ENCODE results near the gene ERAP2. TPM values are rescaled to one million over a fixed set of nuclear protein-coding genes. Genes with fewer than 3 reads are reported as not detected.
"Not testable (repeated sequence)": the region's sequence is repeated elsewhere in the genome, so short reads cannot be mapped to it uniquely, and the experiment has no call there.

Gene ERAP2
- total RNA-seq, 2 experiments from 2014 or later, result 57.3 to 60.7 TPM

GRCh38 chr5:96875791-96876291 lies 459 bp upstream of the ERAP2 start:
- intact Hi-C loops (cut with DNase I, micrococcal nuclease), result loop anchor here (1.0 to 5.0 kb wide), 5 partner anchors 20 to 1896 kb away; partner anchors contain the start of genes RGMB (in 1 of the 2) and RIOK2 (in 1 of the 2)
- Mint-ChIP-seq H3K36me3 (ENCODE audit: low read depth) (peaks cover 16% of the 10 kb centered on the region), H3K27me3 (no peaks in the 10 kb centered on the region), H3K4me1 (peaks cover 70% of the 10 kb centered on the region), H3K27ac (peak overlapping the region; percentile 94), H3K9me3 (ENCODE audit: low read depth) (no peaks in the 10 kb centered on the region), H3K4me3 (peak overlapping the region; percentile 86)
- peak; percentile 45 for DNase-seq
- ATAC-seq, result peak; percentile 63
- ChIA-PET POLR2A (interaction anchor here (0.6 to 1.8 kb wide), 6 partner anchors 10 to 207 kb away, joined by 3 to 11 read pairs (median 5); partner anchors contain the start of gene LNPEP), CTCF (interaction anchor here (0.9 to 2.2 kb wide), 7 partner anchors 9 to 286 kb away, joined by 3 to 7 read pairs (median 4); partner anchors contain the start of gene ERAP1)

- peak overlapping the region; percentile 94 for H3K27ac Mint-ChIP-seq
- H3K27me3 Mint-ChIP-seq; H3K9me3 Mint-ChIP-seq (ENCODE audit: low read depth); ATAC-seq: not testable (repeated sequence)
- ChIA-PET POLR2A (interaction anchor here (0.5 to 1.8 kb wide), 6 partner anchors 8 to 292 kb away, joined by 3 to 9 read pairs (median 4); partner anchors contain the start of gene ERAP1), CTCF (interaction anchor here (0.6 to 2.1 kb wide), 15 partner anchors 8 to 287 kb away, joined by 3 to 13 read pairs (median 4); partner anchors contain the start of gene ERAP1)
- intact Hi-C loops (cut with DNase I, micrococcal nuclease), result loop anchor here (1.0 to 5.0 kb wide), 5 partner anchors 19 to 1895 kb away; partner anchors contain the start of genes RGMB (in 1 of the 2) and RIOK2 (in 1 of the 2)
- DNase-seq, result peak; percentile 39
- H3K4me3 Mint-ChIP-seq, result peak overlapping the region; percentile 86
- H3K4me1 Mint-ChIP-seq, result peaks cover 70% of the 10 kb centered on the region
- peaks cover 28% of the 10 kb centered on the region for H3K36me3 Mint-ChIP-seq (ENCODE audit: low read depth)
These were observed 723 bp downstream of the ERAP2 start for GRCh38 chr5:96876977-96877469.

GRCh38 chr5:96879665-96880064 lies 3.4 kb downstream of the ERAP2 start:
- Mint-ChIP-seq H3K4me1 (peaks cover 73% of the 10 kb centered on the region), H3K27ac (peak overlapping the region; percentile 81), H3K9me3 (ENCODE audit: low read depth) (no peaks in the 10 kb centered on the region), H3K36me3 (ENCODE audit: low read depth) (peaks cover 50% of the 10 kb centered on the region), H3K4me3 (peak overlapping the region; percentile 5), H3K27me3 (no peaks in the 10 kb centered on the region)
- intact Hi-C loops (cut with DNase I, micrococcal nuclease), result loop anchor here in 1 of 2 experiments (5.0 kb wide), 1 partner anchor 1893 kb away; the partner anchor contains the start of gene RGMB
- ATAC-seq, result no peak
- DNase-seq, result no peak
- ChIA-PET CTCF (interaction anchor here (0.6 to 1.2 kb wide), 4 partner anchors 11 to 73 kb away, joined by 3 to 4 read pairs (median 3); no protein-coding TSS in a partner anchor), POLR2A (no interaction called here)

GRCh38 chr5:96880444-96881164 lies 4.3 kb downstream of the ERAP2 start:
- DNase-seq, result no peak
- intact Hi-C loops (cut with DNase I, micrococcal nuclease), result no loop called here
- Mint-ChIP-seq H3K4me3 (peak overlapping the region; percentile 42), H3K4me1 (peaks cover 73% of the 10 kb centered on the region), H3K36me3 (ENCODE audit: low read depth) (peaks cover 60% of the 10 kb centered on the region), H3K27me3 (no peaks in the 10 kb centered on the region), H3K9me3 (ENCODE audit: low read depth) (no peaks in the 10 kb centered on the region), H3K27ac (peak overlapping the region; percentile 81)
- ATAC-seq, result no peak
- ChIA-PET POLR2A (no interaction called here), CTCF (interaction anchor here (0.5 to 2.8 kb wide), 2 partner anchors 11 to 235 kb away, joined by 3 to 11 read pairs; no protein-coding TSS in a partner anchor)

- ATAC-seq, result peak; percentile 55
- H3K4me3 Mint-ChIP-seq, result peak overlapping the region; percentile 42
- intact Hi-C loops (cut with DNase I, micrococcal nuclease), result no loop called here
These were observed 5.3 kb downstream of the ERAP2 start for GRCh38 chr5:96881511-96882115.

GRCh38 chr5:96883871-96884270 lies 7.6 kb downstream of the ERAP2 start:
- intact Hi-C loops (cut with DNase I, micrococcal nuclease), result loop anchor here in 1 of 2 experiments (1.0 kb wide), 1 partner anchor 8 kb away; no protein-coding TSS in a partner anchor
- Mint-ChIP-seq H3K4me3 (no peak overlapping the region), H3K4me1 (peaks cover 68% of the 10 kb centered on the region), H3K36me3 (ENCODE audit: low read depth) (peaks cover 77% of the 10 kb centered on the region), H3K9me3 (ENCODE audit: low read depth) (no peaks in the 10 kb centered on the region), H3K27me3 (no peaks in the 10 kb centered on the region), H3K27ac (peak overlapping the region; percentile 11)
- ATAC-seq, result no peak
- DNase-seq, result no peak
- POLR2A ChIA-PET, result no interaction called here
- CTCF ChIA-PET, result interaction anchor here (0.8 kb wide), 1 partner anchor 278 kb away, joined by 4 read pairs; no protein-coding TSS in a partner anchor

More at GRCh38 chr5:96881511-96882115, 5.3 kb downstream of the ERAP2 start:
- Mint-ChIP-seq H3K4me1 (peaks cover 75% of the 10 kb centered on the region), H3K27me3 (no peaks in the 10 kb centered on the region), H3K9me3 (ENCODE audit: low read depth) (no peaks in the 10 kb centered on the region), H3K36me3 (ENCODE audit: low read depth) (peaks cover 68% of the 10 kb centered on the region), H3K27ac (peak overlapping the region; percentile 81)
- ChIA-PET CTCF (interaction anchor here (0.9 to 2.8 kb wide), 2 partner anchors 12 to 29 kb away, joined by 3 to 11 read pairs; no protein-coding TSS in a partner anchor), POLR2A (no interaction called here)
- no peak for DNase-seq

GRCh38 chr5:96884995-96885394 lies 8.7 kb downstream of the ERAP2 start:
- Mint-ChIP-seq H3K36me3 (ENCODE audit: low read depth) (peaks cover 79% of the 10 kb centered on the region), H3K27ac (peak overlapping the region; percentile 89), H3K9me3 (ENCODE audit: low read depth) (no peaks in the 10 kb centered on the region), H3K4me3 (no peak overlapping the region), H3K4me1 (peaks cover 59% of the 10 kb centered on the region), H3K27me3 (no peaks in the 10 kb centered on the region)
- no peak for DNase-seq
- ChIA-PET POLR2A (interaction anchor here (0.7 to 1.6 kb wide), 2 partner anchors 8 kb away, joined by 5 to 6 read pairs; partner anchors contain the start of gene ERAP2), CTCF (interaction anchor here (0.6 to 1.7 kb wide), 16 partner anchors 8 to 277 kb away, joined by 3 to 10 read pairs (median 4); partner anchors contain the start of gene ERAP2)
- intact Hi-C loops (cut with DNase I, micrococcal nuclease), result loop anchor here in 1 of 2 experiments (5.0 kb wide), 1 partner anchor 1063 kb away; the partner anchor contains the start of gene GLRX
- no peak for ATAC-seq

- ATAC-seq (peak; percentile 85), DNase-seq (peak; percentile 49)
- peak overlapping the region; percentile 89 for H3K27ac Mint-ChIP-seq
- H3K9me3 Mint-ChIP-seq (ENCODE audit: low read depth), result no peaks in the 10 kb centered on the region
- intact Hi-C loops (cut with DNase I, micrococcal nuclease), result loop anchor here in 1 of 2 experiments (1.0 to 5.0 kb wide), 2 partner anchors 11 to 1063 kb away; partner anchors contain the start of gene GLRX
- CTCF ChIA-PET, result interaction anchor here (0.7 to 1.7 kb wide), 15 partner anchors 8 to 276 kb away, joined by 3 to 10 read pairs (median 4); partner anchors contain the start of gene ERAP2
- POLR2A ChIA-PET, result interaction anchor here (0.6 to 1.6 kb wide), 5 partner anchors 8 to 77 kb away, joined by 4 to 10 read pairs (median 5); partner anchors contain the start of gene ERAP2
- no peaks in the 10 kb centered on the region for H3K27me3 Mint-ChIP-seq
- peak overlapping the region; percentile 32 for H3K4me3 Mint-ChIP-seq
- peaks cover 52% of the 10 kb centered on the region for H3K4me1 Mint-ChIP-seq
- H3K36me3 Mint-ChIP-seq (ENCODE audit: low read depth), result peaks cover 73% of the 10 kb centered on the region
These were observed 9.4 kb downstream of the ERAP2 start for GRCh38 chr5:96885518-96886338.

GRCh38 chr5:96893342-96893741 lies 17.0 kb downstream of the ERAP2 start:
- Mint-ChIP-seq H3K4me1 (peaks cover 49% of the 10 kb centered on the region), H3K27ac (peak overlapping the region; percentile 85), H3K27me3 (no peaks in the 10 kb centered on the region), H3K9me3 (ENCODE audit: low read depth) (no peaks in the 10 kb centered on the region), H3K4me3 (peak overlapping the region; percentile 7), H3K36me3 (ENCODE audit: low read depth) (peaks cover 64% of the 10 kb centered on the region)
- DNase-seq (peak; percentile 65), ATAC-seq (peak; percentile 84)
- intact Hi-C loops (cut with DNase I, micrococcal nuclease), result no loop called here
- ChIA-PET CTCF (interaction anchor here (0.9 to 2.0 kb wide), 7 partner anchors 8 to 89 kb away, joined by 3 to 9 read pairs (median 4); no protein-coding TSS in a partner anchor), POLR2A (interaction anchor here (0.7 to 1.4 kb wide), 5 partner anchors 8 to 86 kb away, joined by 3 to 6 read pairs (median 5); partner anchors contain the start of genes ERAP1 and ERAP2)

Measured in activated CD4-positive, alpha-beta T cell treated with anti-CD3 and anti-CD28 coated beads for 36 hours (primary cell).